H1 (cell line): ENCODE measurements around the gene CCDC60. TPM values are rescaled to one million over a fixed set of nuclear protein-coding genes. Genes with fewer than 3 reads are reported as not detected.

Source experiments
- CTCF ChIA-PET: fragments of 300-600 bp; sonication (Branson Sonifier 250); formaldehyde crosslinking; loops from one replicate; lab custom pipeline; 2021; ENCODE audit not compliant: partially characterized antibody; lab: Charles Lee
- POLR2A ChIA-PET: fragments of 300-600 bp; sonication (Branson Sonifier 250); formaldehyde crosslinking; loops from one replicate; lab custom pipeline; 2021; ENCODE audit warnings: inconsistent platforms; ENCODE audit not compliant: partially characterized antibody; lab: Charles Lee
- DNase-seq, 2 experiments: peaks; one replicate each; pipeline versions ENCODE4 v3.0.0 to v3.0.0-alpha.2; 2010 to 2022; ENCODE audit warnings: low spot score in 2 of 2, low read depth in 1 of 2, mixed read lengths in 1 of 2
- FAIRE-seq: peaks from 2 replicates; lab custom pipeline; 2011; peaks lifted over from hg19 to GRCh38; lab: Jason Lieb, UNC
- H2AFZ ChIP-seq: 2 replicates; pipeline ENCODE4 v1.8.1; 2012; ENCODE audit warnings: low read length, inconsistent platforms
- H2AK5ac ChIP-seq: 2 replicates; pipeline ENCODE4 v1.6.1; 2013; ENCODE audit warnings: low read depth, low read length
- H2BK120ac ChIP-seq: replicated peaks from 2 replicates; pipeline ENCODE3; 2013; ENCODE audit warnings: low read depth, low read length, inconsistent platforms
- H2BK12ac ChIP-seq: 2 replicates; pipeline ENCODE4 v1.6.1; 2013; ENCODE audit warnings: low read depth, low read length
- H2BK15ac ChIP-seq: 2 replicates; pipeline ENCODE4 v1.6.1; 2013; ENCODE audit warnings: low read length
- H2BK20ac ChIP-seq: 2 replicates; pipeline ENCODE4 v1.6.1; 2013; ENCODE audit warnings: low read length
- H2BK5ac ChIP-seq: 2 replicates; pipeline ENCODE4 v1.6.1; 2013; ENCODE audit warnings: low read depth, low read length
- H3K14ac ChIP-seq: 2 replicates; pipeline ENCODE4 v1.6.1; 2013; ENCODE audit warnings: inconsistent platforms; ENCODE audit not compliant: insufficient read length
- H3K18ac ChIP-seq: 2 replicates; pipeline ENCODE4 v1.6.1; 2013; ENCODE audit warnings: low read length; ENCODE audit errors: extremely low read depth
- H3K23ac ChIP-seq: 2 replicates; pipeline ENCODE4 v1.6.1; 2013; ENCODE audit warnings: inconsistent platforms; ENCODE audit not compliant: insufficient read length
- H3K23me2 ChIP-seq: 2 replicates; pipeline ENCODE4 v1.6.1; 2013; ENCODE audit warnings: low read depth, low read length
- H3K27ac ChIP-seq: 2 replicates; pipeline ENCODE4 v1.6.1; 2011; ENCODE audit warnings: low read depth, low read length, inconsistent platforms
- H3K27me3 ChIP-seq, 4 experiments: replicated peaks in 1 of 4; 1 replicate in 1 of 4; 2 replicates in 3 of 4; pipeline versions ENCODE4 v1.6.1 to v1.8.1; 2011 to 2013; ENCODE audit warnings: low read length in 3 of 4, mild to moderate bottlenecking in 3 of 4, inconsistent platforms in 2 of 4, mixed read lengths in 2 of 4, moderate library complexity in 1 of 4; ENCODE audit not compliant: control insufficient read depth in 3 of 4, insufficient read depth in 3 of 4; ENCODE audit errors: extremely low read depth in 1 of 4
- H3K36me3 ChIP-seq, 4 experiments: 2 replicates each; pipeline versions ENCODE4 v1.6.1 to v1.8.1; 2011 to 2013; ENCODE audit warnings: mild to moderate bottlenecking in 4 of 4, low read length in 3 of 4, moderate library complexity in 2 of 4, control low read depth in 1 of 4, inconsistent platforms in 1 of 4; ENCODE audit not compliant: insufficient read depth in 4 of 4, control insufficient read depth in 2 of 4
- H3K4ac ChIP-seq: replicated peaks from 2 replicates; pipeline ENCODE3; 2013; ENCODE audit warnings: low read length, low read depth, mixed read lengths, inconsistent platforms; ENCODE audit not compliant: insufficient read length
- H3K4me1 ChIP-seq, 4 experiments: replicated peaks in 1 of 4; 1 replicate in 1 of 4; 2 replicates in 3 of 4; pipeline versions ENCODE4 v1.6.1 to v1.8.1; 2011 to 2013; ENCODE audit warnings: low read length in 3 of 4, inconsistent platforms in 2 of 4, mixed read lengths in 1 of 4; ENCODE audit not compliant: insufficient read depth in 4 of 4, control insufficient read depth in 3 of 4
- H3K4me2 ChIP-seq, 2 experiments: 2 replicates each; pipeline versions ENCODE4 v1.6.1 to v1.8.1; 2011 to 2013; ENCODE audit warnings: low read depth in 2 of 2, low read length in 2 of 2, control low read depth in 1 of 2, inconsistent platforms in 1 of 2, mild to moderate bottlenecking in 1 of 2; ENCODE audit not compliant: insufficient read depth in 1 of 2
- H3K4me3 ChIP-seq, 4 experiments: fragments of 200-600, 300-600 bp in 1 of 4; sonication (generic), shearing (Covaris generic), sonication (Bioruptor Twin) in 1 of 4; 2 replicates each; pipeline versions ENCODE4 v1.5.1 to v1.8.1; 2011 to 2016; ENCODE audit warnings: low read length in 4 of 4, low read depth in 3 of 4, control low read depth in 2 of 4, inconsistent platforms in 2 of 4, mild to moderate bottlenecking in 2 of 4, mixed read lengths in 1 of 4, moderate library complexity in 1 of 4; ENCODE audit not compliant: insufficient read depth in 2 of 4; ENCODE audit errors: extremely low read depth in 1 of 4
- H3K56ac ChIP-seq: replicated peaks from 2 replicates; pipeline ENCODE3; 2013; ENCODE audit warnings: low read depth, mild to moderate bottlenecking, mixed read lengths, low read length, inconsistent platforms; ENCODE audit not compliant: insufficient read length
- H3K79me1 ChIP-seq: 2 replicates; pipeline ENCODE4 v1.6.1; 2013; ENCODE audit warnings: low read depth, low read length, control low read depth
- H3K79me2 ChIP-seq, 2 experiments: 2 replicates each; pipeline versions ENCODE4 v1.6.1 to v1.8.1; 2012 to 2013; ENCODE audit warnings: low read length in 2 of 2, mild to moderate bottlenecking in 2 of 2, inconsistent platforms in 1 of 2; ENCODE audit not compliant: insufficient read depth in 2 of 2, control insufficient read depth in 1 of 2
- H3K9ac ChIP-seq, 4 experiments: replicated peaks in 1 of 4; 1 replicate in 1 of 4; 2 replicates in 3 of 4; pipeline versions ENCODE4 v1.6.1 to v1.8.1; 2011 to 2013; ENCODE audit warnings: low read depth in 3 of 4, low read length in 3 of 4, control low read depth in 2 of 4, mild to moderate bottlenecking in 2 of 4, moderate library complexity in 2 of 4, inconsistent platforms in 1 of 4; ENCODE audit errors: extremely low read depth in 1 of 4
- H3K9me3 ChIP-seq, 2 experiments: 2 replicates each; pipeline versions ENCODE4 v1.6.1 to v1.8.1; 2012 to 2013; ENCODE audit warnings: mild to moderate bottlenecking in 2 of 2, moderate library complexity in 2 of 2, control low read depth in 1 of 2, inconsistent platforms in 1 of 2, low read depth in 1 of 2, low read length in 1 of 2, mixed read lengths in 1 of 2; ENCODE audit not compliant: insufficient read depth in 2 of 2
- H4K20me1 ChIP-seq, 2 experiments: replicated peaks in 1 of 2; 2 replicates each; pipeline versions ENCODE3 to v1.8.1; 2011 to 2013; ENCODE audit warnings: inconsistent platforms in 2 of 2, low read length in 2 of 2, mild to moderate bottlenecking in 1 of 2; ENCODE audit not compliant: insufficient read depth in 2 of 2, control insufficient read depth in 1 of 2
- H4K5ac ChIP-seq: 2 replicates; pipeline ENCODE4 v1.6.1; 2013; ENCODE audit warnings: low read length, low read depth, mixed read lengths, inconsistent platforms; ENCODE audit not compliant: insufficient read length
- H4K8ac ChIP-seq: 2 replicates; pipeline ENCODE4 v1.8.0; 2013; ENCODE audit warnings: mild to moderate bottlenecking, moderate library complexity, low read length, inconsistent platforms; ENCODE audit not compliant: insufficient read depth; ENCODE audit errors: extremely low read depth
- H4K91ac ChIP-seq: replicated peaks from 2 replicates; pipeline ENCODE3; 2013; ENCODE audit warnings: low read length, mixed read lengths, inconsistent platforms; ENCODE audit not compliant: insufficient read length
- CTCF ChIP-seq, 3 experiments: IDR thresholded peaks; 1 replicate in 2 of 3; 2 replicates in 1 of 3; pipeline versions ENCODE4 v1.5.1 to v1.6.1; 2011; ENCODE audit warnings: low read length in 3 of 3, mild to moderate bottlenecking in 3 of 3, inconsistent platforms in 2 of 3, low read depth in 1 of 3, moderate library complexity in 1 of 3; ENCODE audit not compliant: insufficient read depth in 1 of 3; ENCODE audit errors: control extremely low read depth in 1 of 3
- KDM1A ChIP-seq: fragments of 200-600, 300-600 bp; sonication (generic); IDR thresholded peaks from 2 replicates; pipeline ENCODE4 v1.7.1; 2016; ENCODE audit warnings: mild to moderate bottlenecking, low read length, borderline replicate concordance
- POLR2AphosphoS5 ChIP-seq: IDR thresholded peaks from 2 replicates; pipeline ENCODE4 v1.6.1; 2011; ENCODE audit warnings: low read depth, low read length
- RAD21 ChIP-seq, 2 experiments: IDR thresholded peaks in 1 of 2; conservative IDR thresholded peaks in 1 of 2; 2 replicates each; pipeline ENCODE4 v1.6.1; 2011; ENCODE audit warnings: low read depth in 2 of 2, low read length in 2 of 2, improper control_type of control experiment in 1 of 2, inconsistent platforms in 1 of 2, mild to moderate bottlenecking in 1 of 2, moderate library complexity in 1 of 2
- WGBS, 2 experiments: shearing (Covaris generic) in 1 of 2; methylation state at CpG; one replicate each; pipeline versions ENCODE4 v1.1.6 to v1.1.7; 2013 to 2015; ENCODE audit warnings: low lambda C conversion rate in 2 of 2, mixed read lengths in 2 of 2, inconsistent platforms in 1 of 2, low coverage in 1 of 2, missing lambda C conversion rate in 1 of 2; ENCODE audit not compliant: insufficient replicate concordance in 2 of 2, insufficient coverage in 1 of 2, insufficient read length in 1 of 2; ENCODE audit errors: extremely low coverage in 1 of 2, missing lambda C conversion rate in 1 of 2; 5-methylcytosine and 5-hydroxymethylcytosine counted together
- polyA plus RNA-seq, 7 experiments: library from polyadenylated mRNA; depleted of rRNA in 3 of 7; stranded (reverse) in 5 of 7; unstranded in 2 of 7; fragments of >200 nt in 5 of 7; fragments of 200-250 nt in 2 of 7; gene quantifications; 1 replicate in 5 of 7; 2 replicates in 1 of 7; 4 replicates in 1 of 7; pipeline versions ENCODE4 v1.2.1 to v1.2.3, GENCODE V29; 2011 to 2013; ENCODE audit warnings: missing spikeins in 2 of 7, mixed read lengths in 2 of 7
- total RNA-seq: library from RNA; stranded (reverse); fragmentation: NEBNext Ultra II Directional; extraction: Animal tissue kit (Norgen Biotek cat#: 25700); gene quantifications from 2 replicates; pipeline ENCODE4 v1.2.1, GENCODE V29; 2021

The CCDC60 gene
- total and polyA plus RNA-seq, 2 of the 8 experiments (the other 6 are each of a cell fraction or from before 2014, with no cell fraction given), result 0.05 TPM; not detected in 1

GRCh38 chr12:119544765-119545625 lies 210.5 kb downstream of the CCDC60 start:
- H3K9ac ChIP-seq, result no peak overlapping the region
- no peaks in the 10 kb centered on the region for H3K27me3 ChIP-seq
- no peak overlapping the region for H4K5ac ChIP-seq
- H2BK20ac ChIP-seq, result no peak overlapping the region
- no peak overlapping the region for H3K56ac ChIP-seq
- H3K27ac ChIP-seq, result no peak overlapping the region
- no peak overlapping the region for H2BK12ac ChIP-seq
- H4K20me1 ChIP-seq, result no peaks in the 10 kb centered on the region
- H4K91ac ChIP-seq, result no peak overlapping the region
- no peak overlapping the region for H2AK5ac ChIP-seq
- no peaks in the 10 kb centered on the region for H3K79me1 ChIP-seq
- CTCF ChIA-PET, result interaction anchor here (0.5 to 14.1 kb wide), 50 partner anchors 9 to 960 kb away, joined by 3 to 141 read pairs (median 4); no protein-coding TSS in a partner anchor
- no peak overlapping the region for H2BK5ac ChIP-seq
- H3K4me1 ChIP-seq, result no peaks in the 10 kb centered on the region
- H3K14ac ChIP-seq, result no peak overlapping the region
- H3K4me3 ChIP-seq, result no peak overlapping the region
- peaks cover 4% of the 10 kb centered on the region; the same call in 1 of the 2 replicates for H3K23me2 ChIP-seq
- no peaks in the 10 kb centered on the region for H3K36me3 ChIP-seq
- 54% methylated on average over 8 of the region's 9 CpGs; no CpG with 5 or more reads in 1 of the 2 experiments for WGBS, 2 experiments
- DNase-seq (peak; percentile 13 to 81), FAIRE-seq (peak; percentile 92)
- no peak overlapping the region for H2BK120ac ChIP-seq
- POLR2A ChIA-PET, result no interaction called here
- no peak overlapping the region for H3K4me2 ChIP-seq
- no peaks in the 10 kb centered on the region for H3K79me2 ChIP-seq
- H3K18ac ChIP-seq, result no peak overlapping the region
- TF ChIP-seq CTCF (IDR thresholded peaks at IDR 0.05; ENCODE audit: control extremely low read depth in 1 of 3, insufficient read depth in 1 of 3, low read depth in 1 of 3, low read length in 3 of 3) (peak; percentile 49 to 93 (median 85)), KDM1A (no peak), POLR2AphosphoS5 (no peak), RAD21 (IDR thresholded peaks at IDR 0.05 in 1 of 2, conservative IDR thresholded peaks at IDR 0.05 in 1 of 2; ENCODE audit: low read depth in 2 of 2, low read length in 2 of 2) (peak; percentile 96 to 98)
- TF ChIP-seq, all 59 proteins: peak for 2
- H3K4ac ChIP-seq, result no peak overlapping the region
- H2AFZ ChIP-seq, result no peak overlapping the region
- no peaks in the 10 kb centered on the region for H3K9me3 ChIP-seq
- H3K23ac ChIP-seq, result no peak overlapping the region
- H4K8ac ChIP-seq, result no peak overlapping the region
- no peak overlapping the region for H2BK15ac ChIP-seq
